Activated T-helper 17 cell treated with anti-CD3 and anti-CD28 coated beads, Interleukin-2, amount 50 U/mL, for 72 hours (primary cell): ENCODE data around the gene TUBB1. TPM values are rescaled to one million over a fixed set of nuclear protein-coding genes. Genes with fewer than 3 reads are reported as not detected.
"Not testable (repeated sequence)": the region's sequence is repeated elsewhere in the genome, so short reads cannot be mapped to it uniquely, and the experiment has no call there.

Experiments
- ATAC-seq: fragments of 150-1000 bp; cut with Tn5 transposase; replicated peaks from 2 replicates; pipeline ENCODE4 v1.10.0; 2021; ENCODE audit warnings: mild to moderate bottlenecking, moderate library complexity
- H3K27ac Mint-ChIP-seq: one replicate; pipeline ENCODE4 v1.8.0; 2022; ENCODE audit warnings: mixed read lengths
- H3K27me3 Mint-ChIP-seq: one replicate; pipeline ENCODE4 v1.8.0; 2022; ENCODE audit warnings: mixed read lengths
- H3K36me3 Mint-ChIP-seq: one replicate; pipeline ENCODE4 v1.8.0; 2022; ENCODE audit warnings: low read depth, mild to moderate bottlenecking, mixed read lengths
- H3K4me1 Mint-ChIP-seq: one replicate; pipeline ENCODE4 v1.8.0; 2022; ENCODE audit warnings: mixed read lengths
- H3K4me3 Mint-ChIP-seq: one replicate; pipeline ENCODE4 v1.8.0; 2022; ENCODE audit warnings: mild to moderate bottlenecking, mixed read lengths
- H3K9me3 Mint-ChIP-seq: one replicate; pipeline ENCODE4 v1.8.0; 2022; ENCODE audit warnings: mixed read lengths
- total RNA-seq, 2 donors: library from RNA; stranded (reverse); gene quantifications; one replicate each; pipeline ENCODE4 v1.2.3, GENCODE V29; 2022

TUBB1 gene
- under 1 TPM; 0.08 to 0.13 TPM for total RNA-seq

DNA sequence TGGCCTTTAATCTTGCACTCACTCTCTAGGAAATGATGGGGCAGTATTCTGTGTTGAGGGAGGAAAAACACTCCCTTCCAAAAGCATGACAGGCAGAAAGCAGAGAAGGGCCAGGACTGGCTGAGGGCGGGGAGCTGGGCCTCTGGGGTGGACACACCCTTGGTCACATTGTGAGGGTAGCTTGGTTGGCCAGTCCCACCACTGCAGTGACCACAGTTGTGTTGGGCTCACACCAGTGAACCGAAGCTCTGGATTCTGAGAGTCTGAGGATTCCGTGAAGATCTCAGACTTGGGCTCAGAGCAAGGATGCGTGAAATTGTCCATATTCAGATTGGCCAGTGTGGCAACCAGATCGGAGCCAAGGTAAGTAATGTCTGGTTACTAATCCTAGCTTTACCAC is at the start of gene TUBB1:
Gene TUBB1, plus strand, starts transcription at position 213 of the 400 bp plus-strand sequence. Its CDS starts 94 bp downstream, at position 307.
- Mint-ChIP-seq H3K27me3 (no peaks in the 10 kb centered on the region), H3K9me3 (no peaks in the 10 kb centered on the region), H3K27ac (no peak within 1 kb of the TSS), H3K4me1 (peaks cover 26% of the 10 kb centered on the region), H3K36me3 (peaks cover 25% of the 10 kb centered on the region), H3K4me3 (no peak within 1 kb of the TSS)
- no peak for ATAC-seq

DNA sequence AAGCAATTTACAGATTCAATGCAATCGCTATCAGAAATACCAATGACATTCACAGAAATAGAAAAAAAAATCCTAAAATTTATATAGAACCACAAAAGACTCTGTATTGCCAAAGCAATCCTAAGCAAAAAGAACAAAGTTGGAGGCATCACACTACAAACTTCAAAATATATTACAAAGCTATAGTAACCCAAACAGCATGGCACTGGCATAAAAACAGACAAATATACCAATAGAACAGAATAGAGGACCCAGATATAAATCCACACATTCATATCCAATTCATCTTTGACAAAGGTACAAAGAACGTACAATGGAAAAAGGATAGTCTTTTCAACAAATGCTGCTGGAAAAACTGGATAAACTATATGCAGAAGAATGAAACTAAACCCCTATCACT is 49.8 kb upstream of the TUBB1 start:
- no peak overlapping the region for H3K27ac Mint-ChIP-seq
- H3K4me1 Mint-ChIP-seq: no peaks in the 10 kb centered on the region
- no peaks in the 10 kb centered on the region for H3K9me3 Mint-ChIP-seq
- no peaks in the 10 kb centered on the region for H3K36me3 Mint-ChIP-seq
- H3K27me3 Mint-ChIP-seq: no peaks in the 10 kb centered on the region
- ATAC-seq: no peak
- H3K4me3 Mint-ChIP-seq: no peak overlapping the region

DNA sequence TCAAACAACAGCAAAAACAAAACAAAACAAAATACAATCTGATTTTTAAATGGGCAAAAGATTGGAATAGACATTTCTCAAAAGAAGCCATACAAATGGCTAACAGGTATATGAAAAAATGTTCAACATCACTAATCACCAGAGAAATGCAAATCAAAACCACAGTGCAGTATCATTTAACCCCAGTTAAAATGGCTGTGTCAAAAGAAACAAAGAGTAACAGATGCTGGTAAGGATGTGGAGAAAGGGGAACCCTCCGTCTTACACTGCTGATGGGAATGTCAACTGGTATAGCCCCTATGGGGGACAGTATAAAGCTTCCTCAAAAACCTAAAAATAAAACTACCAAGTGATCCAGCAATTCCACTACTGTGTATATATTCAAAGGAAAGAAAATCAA is 49.1 kb upstream of the TUBB1 start:
- no peak for ATAC-seq
- no peaks in the 10 kb centered on the region for H3K4me1 Mint-ChIP-seq
- H3K4me3 Mint-ChIP-seq: no peak overlapping the region
- no peaks in the 10 kb centered on the region for H3K36me3 Mint-ChIP-seq
- no peaks in the 10 kb centered on the region for H3K9me3 Mint-ChIP-seq
- no peak overlapping the region for H3K27ac Mint-ChIP-seq
- no peaks in the 10 kb centered on the region for H3K27me3 Mint-ChIP-seq

DNA sequence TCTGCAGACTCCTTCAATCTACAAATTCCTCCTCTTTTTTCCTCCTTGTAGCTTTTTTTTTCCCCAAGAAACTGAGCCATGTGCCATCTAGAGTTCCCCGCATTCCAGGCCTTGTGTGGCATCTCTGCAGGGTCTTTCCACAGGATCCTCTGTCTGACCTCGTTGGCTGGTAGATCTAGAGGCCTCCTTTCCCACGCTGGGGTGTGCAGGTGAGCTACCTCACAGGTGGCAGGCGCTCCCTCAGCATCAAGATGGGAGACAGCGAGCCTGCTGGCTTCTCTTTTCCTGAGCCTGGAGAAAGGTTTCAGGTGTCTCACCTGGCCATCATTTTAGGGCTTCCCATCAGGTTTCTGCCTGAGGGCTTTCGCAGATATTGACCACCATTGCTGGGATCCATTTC is 47.8 kb upstream of the TUBB1 start:
- Mint-ChIP-seq H3K27me3 (no peaks in the 10 kb centered on the region), H3K27ac (no peak overlapping the region), H3K4me1 (no peaks in the 10 kb centered on the region), H3K36me3 (no peaks in the 10 kb centered on the region), H3K9me3 (peaks cover 8% of the 10 kb centered on the region), H3K4me3 (no peak overlapping the region)
- ATAC-seq: no peak

DNA sequence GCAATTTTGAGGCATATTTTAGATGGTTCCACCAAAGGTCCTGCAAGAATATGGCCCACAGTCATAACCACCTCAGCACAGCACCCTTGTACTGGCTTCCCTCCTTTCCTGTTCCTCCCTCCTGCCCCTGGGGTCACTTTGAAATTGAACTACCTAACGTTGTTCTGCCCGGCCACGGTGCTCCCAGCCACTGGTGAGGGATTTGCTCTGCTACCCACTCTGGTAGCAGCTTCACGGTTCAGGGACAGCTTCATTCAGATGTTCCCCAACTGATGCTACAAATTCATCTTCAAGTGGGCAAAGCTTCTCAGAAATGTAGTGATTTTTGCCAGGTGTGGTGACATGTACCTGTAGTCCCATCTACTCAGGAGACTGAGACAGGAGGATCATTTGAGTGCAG is 46.0 kb upstream of the TUBB1 start:
- no peaks in the 10 kb centered on the region for H3K4me1 Mint-ChIP-seq
- ATAC-seq: no peak
- H3K27me3 Mint-ChIP-seq: no peaks in the 10 kb centered on the region
- H3K27ac Mint-ChIP-seq: no peak overlapping the region
- peaks cover 12% of the 10 kb centered on the region for H3K9me3 Mint-ChIP-seq
- no peak overlapping the region for H3K4me3 Mint-ChIP-seq
- H3K36me3 Mint-ChIP-seq: no peaks in the 10 kb centered on the region

DNA sequence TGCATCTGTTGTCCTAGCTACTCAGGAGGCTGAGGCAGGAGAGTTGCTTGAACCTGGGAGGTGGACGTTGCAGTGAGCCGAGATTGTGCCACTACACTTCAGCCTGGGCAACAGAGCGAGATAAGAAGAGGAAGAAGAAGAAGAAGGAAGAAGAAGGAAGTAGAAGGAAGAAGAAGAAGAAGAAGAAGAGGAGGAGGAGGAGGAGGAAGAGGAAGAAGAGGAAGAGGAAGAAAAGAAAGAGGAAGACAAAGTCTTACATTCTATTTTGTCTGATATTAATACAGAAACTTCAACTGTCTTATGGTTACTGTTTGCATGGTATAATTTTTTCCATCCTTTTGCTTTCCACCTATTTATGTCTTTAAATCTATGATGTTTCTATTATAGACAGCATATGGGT is 45.4 kb upstream of the TUBB1 start:
- H3K4me3 Mint-ChIP-seq: no peak overlapping the region
- no peaks in the 10 kb centered on the region for H3K36me3 Mint-ChIP-seq
- H3K27ac Mint-ChIP-seq: no peak overlapping the region
- no peaks in the 10 kb centered on the region for H3K27me3 Mint-ChIP-seq
- H3K9me3 Mint-ChIP-seq: peaks cover 12% of the 10 kb centered on the region
- no peak for ATAC-seq
- H3K4me1 Mint-ChIP-seq: no peaks in the 10 kb centered on the region

DNA sequence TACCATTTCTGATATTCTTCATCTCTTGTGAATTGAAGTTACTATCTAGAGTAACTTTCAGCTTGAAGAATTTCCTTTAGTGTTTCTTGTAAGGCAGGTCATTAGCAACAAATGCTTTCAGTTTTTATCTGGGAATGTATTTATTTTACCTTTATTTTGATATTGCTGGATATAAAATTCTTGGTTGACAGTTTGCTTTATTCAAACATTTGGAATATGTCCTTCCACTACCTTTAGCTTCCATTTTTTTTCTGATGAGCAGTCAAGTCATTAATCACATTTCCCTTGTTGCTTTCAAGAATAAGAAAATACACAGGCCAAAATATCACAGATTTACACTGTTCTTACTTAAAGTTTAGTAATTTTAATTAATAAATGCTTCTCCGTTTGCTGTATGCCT is 43.9 kb upstream of the TUBB1 start:
- Mint-ChIP-seq H3K36me3 (no peaks in the 10 kb centered on the region), H3K4me1 (no peaks in the 10 kb centered on the region), H3K27me3 (no peaks in the 10 kb centered on the region), H3K9me3 (peaks cover 12% of the 10 kb centered on the region), H3K27ac (no peak overlapping the region), H3K4me3 (no peak overlapping the region)
- no peak for ATAC-seq

DNA sequence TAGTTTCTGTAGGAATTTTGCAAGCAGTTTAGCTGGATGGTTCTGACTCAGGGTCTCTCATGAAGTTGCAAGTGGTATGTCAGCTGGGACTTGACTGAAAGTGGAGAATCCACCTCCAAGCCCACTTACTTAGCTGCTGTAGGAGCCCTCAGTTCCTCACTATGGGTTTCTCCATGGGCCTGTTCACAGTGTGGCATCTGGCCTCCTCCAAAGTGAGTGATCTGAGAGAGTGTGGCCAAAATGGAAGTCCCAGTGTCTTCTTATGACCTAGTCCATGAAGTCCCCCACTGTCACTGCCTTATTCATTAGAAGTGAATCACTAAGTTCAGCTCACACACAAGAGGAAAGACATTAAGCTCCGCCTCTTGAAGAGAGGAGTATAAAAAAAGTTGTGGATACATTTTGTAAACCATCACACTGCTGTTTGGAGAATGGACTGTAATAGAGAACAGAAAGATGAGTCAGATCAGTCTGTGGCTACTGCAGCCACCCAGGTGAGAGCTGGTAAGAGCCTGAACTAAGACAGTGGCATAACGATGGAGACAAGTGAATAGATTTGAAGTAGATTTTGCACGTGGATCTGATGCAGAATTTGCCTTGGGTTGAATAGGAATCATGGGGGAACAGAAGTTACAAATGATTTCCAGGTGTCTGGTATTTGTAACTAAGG is 43.0 kb upstream of the TUBB1 start:
- Mint-ChIP-seq H3K36me3 (no peaks in the 10 kb centered on the region), H3K9me3 (peaks cover 12% of the 10 kb centered on the region), H3K27ac (no peak overlapping the region), H3K27me3 (no peaks in the 10 kb centered on the region), H3K4me3 (no peak overlapping the region), H3K4me1 (no peaks in the 10 kb centered on the region)
- ATAC-seq: no peak

DNA sequence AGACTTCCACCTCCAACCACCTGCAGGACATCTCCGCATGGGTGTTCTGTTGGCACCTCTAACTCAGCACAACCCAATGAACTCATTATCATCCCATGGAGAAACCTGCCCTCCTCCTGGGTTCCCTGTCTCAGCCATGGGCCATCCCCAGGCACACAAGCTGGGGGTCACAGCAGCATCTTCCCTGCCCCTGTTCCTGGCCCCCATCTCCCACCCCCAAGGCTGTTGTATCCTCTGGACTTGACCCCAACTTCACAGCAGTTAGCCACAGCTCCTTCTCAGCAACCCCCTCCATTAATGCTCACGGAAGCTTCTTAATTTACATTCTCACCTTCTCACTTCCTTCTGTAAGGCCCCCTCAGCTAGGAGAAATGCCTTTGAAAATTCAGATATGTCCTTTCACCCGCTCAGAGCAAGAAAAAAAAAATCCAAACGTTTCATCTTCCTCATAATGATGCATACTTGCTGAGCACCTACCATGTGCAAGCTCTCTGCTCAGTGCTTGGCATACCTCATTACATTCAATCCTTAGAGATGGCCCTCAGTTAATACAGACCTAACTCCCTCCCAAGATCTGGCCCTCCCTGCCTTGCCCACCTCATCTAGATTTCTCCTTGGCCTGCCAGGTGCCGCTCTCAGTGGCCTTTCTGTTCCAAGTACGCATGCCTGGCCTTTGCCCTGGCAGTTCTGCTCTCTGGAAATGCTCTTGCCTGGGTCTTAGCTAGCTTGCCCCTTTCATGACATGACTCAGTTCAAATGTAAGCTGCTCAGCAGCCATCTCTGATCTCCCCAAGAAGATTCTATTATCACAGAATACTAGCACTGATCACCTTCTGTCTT is 40.7 kb upstream of the TUBB1 start:
- Mint-ChIP-seq H3K27ac (no peak overlapping the region), H3K4me3 (no peak overlapping the region), H3K27me3 (no peaks in the 10 kb centered on the region), H3K9me3 (peaks cover 12% of the 10 kb centered on the region), H3K4me1 (peaks cover 8% of the 10 kb centered on the region), H3K36me3 (peaks cover 15% of the 10 kb centered on the region)
- ATAC-seq: no peak

DNA sequence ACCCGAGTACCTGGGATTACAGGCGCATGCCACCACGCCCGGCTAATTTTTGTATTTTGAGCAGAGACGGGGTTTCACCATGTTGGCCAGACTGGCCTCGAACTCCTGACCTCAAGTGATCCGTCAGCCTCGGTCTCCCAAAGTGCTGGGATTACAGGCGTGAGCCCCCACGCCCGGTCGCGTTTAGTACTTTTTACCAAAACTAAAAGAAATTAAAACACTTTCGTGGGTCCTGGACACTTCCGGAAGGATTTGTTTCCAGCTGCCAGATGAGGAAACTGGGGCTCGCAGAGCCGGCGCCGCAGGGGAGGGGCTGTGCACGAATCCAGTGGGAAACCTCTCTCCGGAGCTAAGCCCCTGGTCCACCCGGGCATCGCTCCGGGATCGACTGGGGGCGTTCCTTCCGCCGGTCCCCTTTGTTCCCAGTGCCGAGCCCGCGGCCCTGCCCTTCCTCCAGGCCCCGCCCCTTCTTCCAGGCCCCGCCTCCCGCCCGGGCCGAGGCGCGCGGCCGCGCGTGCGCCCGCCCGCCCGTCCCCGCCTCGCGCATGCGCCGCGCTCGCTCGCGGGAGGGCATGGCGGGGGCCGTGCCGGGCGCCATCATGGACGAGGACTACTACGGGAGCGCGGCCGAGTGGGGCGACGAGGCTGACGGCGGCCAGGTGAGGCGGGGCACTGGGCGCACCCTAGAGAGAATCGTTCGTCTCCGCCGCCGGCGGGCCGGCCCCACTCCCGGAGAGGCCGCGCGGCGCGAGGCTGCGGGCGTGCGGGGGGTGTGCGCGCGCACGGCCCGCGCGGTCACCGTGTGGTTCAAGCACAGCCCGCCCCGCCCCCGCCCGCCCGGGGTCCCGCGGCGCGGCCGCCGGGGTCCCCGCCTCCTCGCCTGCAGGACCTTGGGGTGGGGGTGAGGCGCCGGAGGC is 38.3 kb upstream of the TUBB1 start, which contains the start of gene NELFCD:
Gene NELFCD, plus strand, starts transcription at position 546 of the 917 bp plus-strand sequence. Its CDS starts 54 bp downstream, at position 600.
- peak within 1 kb of the TSS; percentile 80 for H3K4me3 Mint-ChIP-seq
- peak within 1 kb of the TSS; percentile 80 for H3K27ac Mint-ChIP-seq
- peak; percentile 90 for ATAC-seq
- no peaks in the 10 kb centered on the region for H3K27me3 Mint-ChIP-seq
- H3K36me3 Mint-ChIP-seq: peaks cover 38% of the 10 kb centered on the region
- H3K9me3 Mint-ChIP-seq: peaks cover 8% of the 10 kb centered on the region
- peaks cover 26% of the 10 kb centered on the region for H3K4me1 Mint-ChIP-seq

DNA sequence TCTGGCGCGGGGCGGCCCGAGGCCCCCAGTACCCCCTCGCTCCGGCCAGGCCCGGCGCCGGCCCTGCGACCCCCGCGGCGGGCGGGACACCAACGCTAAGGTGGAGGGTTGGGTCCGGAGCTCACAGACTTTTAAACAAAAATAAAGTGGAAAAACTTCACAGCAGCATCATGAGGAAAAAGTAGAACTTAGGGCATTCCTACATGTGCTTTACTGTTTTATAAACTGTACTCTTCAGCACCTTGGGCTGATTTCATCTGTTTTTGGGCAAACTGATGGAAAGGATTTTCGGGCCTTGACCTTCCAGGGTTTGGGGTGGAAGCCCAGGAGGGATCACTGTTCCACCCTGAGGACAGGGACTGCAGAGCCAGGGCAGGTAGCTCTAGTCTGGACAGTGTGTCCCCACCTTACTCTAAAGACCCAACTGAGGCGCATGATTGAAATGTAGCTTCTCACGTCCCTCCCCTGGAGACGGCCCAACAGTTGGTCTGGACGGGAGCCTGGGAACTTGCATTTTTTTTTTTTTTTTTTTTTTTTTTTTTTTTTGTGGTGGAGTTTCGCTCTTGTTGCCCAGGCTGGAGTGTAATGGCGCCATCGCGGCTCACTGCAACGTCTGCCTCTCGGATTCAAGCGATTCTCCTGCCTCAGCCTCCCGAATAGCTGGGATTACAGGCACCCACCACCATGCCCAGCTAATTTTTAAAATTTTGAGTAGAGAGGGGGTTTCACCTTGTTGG is 37.4 kb upstream of the TUBB1 start:
- Mint-ChIP-seq H3K27ac (peak overlapping the region; percentile 80), H3K27me3 (no peaks in the 10 kb centered on the region), H3K9me3 (peaks cover 1% of the 10 kb centered on the region), H3K4me1 (peaks cover 30% of the 10 kb centered on the region), H3K36me3 (peaks cover 46% of the 10 kb centered on the region), H3K4me3 (peak overlapping the region; percentile 80)
- peak; percentile 8 for ATAC-seq

DNA sequence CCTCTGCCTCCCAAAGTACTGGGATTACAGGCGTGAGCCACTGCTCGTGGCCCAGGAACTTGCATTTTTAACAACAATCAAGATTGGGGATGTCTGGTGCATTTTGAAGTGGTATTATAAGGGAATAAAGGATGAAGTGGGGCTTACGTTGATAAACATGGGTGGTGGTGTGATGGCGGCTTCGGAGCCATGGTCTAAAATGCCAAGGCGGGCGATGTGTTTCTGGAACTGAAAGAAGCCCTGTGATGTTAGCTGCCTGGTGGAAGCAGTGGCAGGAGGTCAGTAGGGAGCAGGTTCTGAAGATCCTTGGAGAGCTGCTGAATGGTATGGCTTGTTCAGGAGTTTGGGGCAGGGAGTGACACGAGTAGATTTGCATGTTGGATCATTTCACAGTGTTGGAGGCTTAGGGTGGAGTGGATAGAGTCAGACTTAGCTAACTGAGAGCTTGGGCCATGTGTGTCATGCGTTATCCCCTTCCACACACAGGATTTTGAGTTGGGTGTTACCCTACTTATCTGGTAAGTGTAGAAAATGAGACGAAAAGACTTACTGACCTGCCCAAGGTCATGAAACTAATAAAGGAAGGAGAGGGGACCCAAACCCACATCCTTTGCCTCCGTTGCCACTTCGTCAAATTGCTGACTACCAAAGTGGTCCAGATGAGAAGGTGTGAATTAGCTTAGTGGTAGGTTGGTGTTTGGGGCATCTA is 36.7 kb upstream of the TUBB1 start:
- peak; percentile 15 for ATAC-seq
- Mint-ChIP-seq H3K36me3 (peaks cover 54% of the 10 kb centered on the region), H3K4me1 (peaks cover 34% of the 10 kb centered on the region), H3K27ac (peak overlapping the region; percentile 80), H3K27me3 (no peaks in the 10 kb centered on the region), H3K9me3 (no peaks in the 10 kb centered on the region), H3K4me3 (peak overlapping the region; percentile 80)

DNA sequence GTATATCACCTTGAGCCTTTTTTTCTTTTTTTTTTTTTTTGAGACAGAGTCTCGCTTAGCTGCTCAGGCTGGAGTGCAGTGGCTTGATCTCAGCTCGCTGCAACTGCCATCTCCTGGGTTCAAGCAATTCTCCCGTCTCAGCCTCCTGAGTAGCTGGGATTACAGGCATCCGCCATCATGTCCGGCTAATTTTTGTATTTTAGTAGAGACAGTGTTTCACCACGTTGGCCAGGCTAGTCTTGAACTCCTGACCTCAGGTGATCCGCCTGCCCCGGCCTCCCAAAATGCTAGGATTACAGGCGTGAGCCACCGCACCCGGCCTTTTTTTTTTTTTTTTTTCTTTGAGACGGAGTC is 36.1 kb upstream of the TUBB1 start:
- ATAC-seq, H3K27me3 Mint-ChIP-seq, H3K27ac Mint-ChIP-seq, H3K9me3 Mint-ChIP-seq: not testable (repeated sequence)
- H3K36me3 Mint-ChIP-seq: peaks cover 59% of the 10 kb centered on the region
- peak overlapping the region; percentile 80 for H3K4me3 Mint-ChIP-seq
- H3K4me1 Mint-ChIP-seq: peaks cover 34% of the 10 kb centered on the region
